Sigmoid colon (tissue), 7 donors: Measurements from ENCODE around the gene RFX4. TPM values are rescaled to one million over a fixed set of nuclear protein-coding genes. Genes with fewer than 3 reads are reported as not detected.

Experiments
- DNase-seq: peaks from one replicate; pipeline ENCODE4 v3.0.0-alpha.2; 2019
- H3K27ac ChIP-seq, 4 donors: fragments of 200-600 bp; sonication (generic); one replicate each; pipeline ENCODE4 v1.5.1; 2016 to 2019; ENCODE audit warnings: mild to moderate bottlenecking in 1 of 4
- H3K27me3 ChIP-seq, 3 donors: fragments of 200-600 bp; sonication (generic); one replicate each; pipeline ENCODE4 v1.5.1; 2019; ENCODE audit warnings: mild to moderate bottlenecking in 1 of 3
- H3K36me3 ChIP-seq, 4 donors: fragments of 200-600 bp; sonication (generic); one replicate each; pipeline ENCODE4 v1.5.1; 2016 to 2019
- H3K4me1 ChIP-seq, 4 donors: fragments of 200-600 bp; sonication (generic); one replicate each; pipeline ENCODE4 v1.5.1; 2017 to 2019
- H3K4me3 ChIP-seq, 4 donors: fragments of 200-600 bp; sonication (generic); one replicate each; pipeline ENCODE4 v1.5.1; 2017 to 2019; ENCODE audit warnings: mild to moderate bottlenecking in 2 of 4, moderate library complexity in 1 of 4
- H3K9me3 ChIP-seq, 4 donors: fragments of 200-600 bp in 3 of 4; sonication (generic) in 3 of 4; one replicate each; pipeline versions ENCODE4 v1.5.1 to v1.6.1; 2013 to 2019
- CTCF ChIP-seq, 4 experiments: fragments of 450-650 bp in 3 of 4; fragments of 200-600 bp in 1 of 4; IDR thresholded peaks; one replicate each; pipeline ENCODE4 v1.5.1; 2016 to 2019; ENCODE audit warnings: antibody characterized with exemption in 4 of 4, mild to moderate bottlenecking in 3 of 4, moderate library complexity in 2 of 4
- EP300 ChIP-seq, 4 donors: sonication (generic); formaldehyde crosslinking; IDR thresholded peaks; one replicate each; pipeline ENCODE4 v1.6.1; 2017; ENCODE audit warnings: antibody characterized with exemption in 4 of 4
- POLR2A ChIP-seq, 2 donors: fragments of 450-650 bp; IDR thresholded peaks; one replicate each; pipeline ENCODE4 v1.6.1; 2016; ENCODE audit warnings: antibody characterized with exemption in 2 of 2, mild to moderate bottlenecking in 2 of 2, moderate library complexity in 2 of 2
- POLR2AphosphoS5 ChIP-seq, 4 donors: sonication (generic); formaldehyde crosslinking; IDR thresholded peaks; one replicate each; pipeline ENCODE4 v1.6.1; 2017; ENCODE audit warnings: antibody characterized with exemption in 4 of 4
- WGBS, 2 donors: extraction: QIAGEN DNeasy Blood & Tissue Kit; methylation state at CpG; one replicate each; pipeline ENCODE4 v1.1.7; 2013; 5-methylcytosine and 5-hydroxymethylcytosine counted together
- intact Hi-C: fragments of 100-400 bp; cut with DNase I; formaldehyde crosslinking; loops from one replicate; pipeline ENCODE4 v1.15.1; 2023
- polyA plus RNA-seq, 3 donors: library from polyadenylated mRNA; stranded (reverse); fragments of 200-250 nt; gene quantifications; one replicate each; pipeline ENCODE4 v1.2.3, GENCODE V29; 2013
- total RNA-seq, 4 donors: library from RNA; depleted of rRNA; stranded (reverse); fragments of >200 nt; gene quantifications; one replicate each; pipeline ENCODE4 v1.1.0, GENCODE V29; 2016
- donor health status: healthy with polysubstance abuse.
- donor health status: Bipolar disorder and iron deficiency.
- donor health status: healthy.

The RFX4 gene
- total and polyA plus RNA-seq, 7 donors: 0.01 TPM; not detected in 6

GRCh38 chr12:106764220-106764619 is 181.4 kb downstream of the RFX4 start:
- intact Hi-C loops: no loop called here
- no peak for DNase-seq
- H3K4me3 ChIP-seq: no peak overlapping the region
- no peak overlapping the region for H3K27ac ChIP-seq
- no peaks in the 10 kb centered on the region for H3K36me3 ChIP-seq
- H3K27me3 ChIP-seq: peaks cover 0 to 10% (median 0%) of the 10 kb centered on the region in 3 donors
- TF ChIP-seq CTCF (IDR thresholded peaks at IDR 0.05) (no peak), POLR2A (IDR thresholded peaks at IDR 0.05) (no peak), POLR2AphosphoS5 (IDR thresholded peaks at IDR 0.05) (no peak), EP300 (IDR thresholded peaks at IDR 0.05) (no peak)
- H3K4me1 ChIP-seq: peaks cover 0 to 5% (median 0%) of the 10 kb centered on the region in 4 donors
- no peaks in the 10 kb centered on the region for H3K9me3 ChIP-seq

- no peaks in the 10 kb centered on the region for H3K9me3 ChIP-seq
- H3K4me1 ChIP-seq: peaks cover 0 to 5% (median 0%) of the 10 kb centered on the region in 4 donors
- no peaks in the 10 kb centered on the region for H3K36me3 ChIP-seq
- TF ChIP-seq EP300 (IDR thresholded peaks at IDR 0.05) (no peak), CTCF (IDR thresholded peaks at IDR 0.05) (no peak), POLR2A (IDR thresholded peaks at IDR 0.05) (no peak), POLR2AphosphoS5 (IDR thresholded peaks at IDR 0.05) (no peak)
- peaks cover 0 to 10% (median 0%) of the 10 kb centered on the region in 3 donors for H3K27me3 ChIP-seq
- H3K4me3 ChIP-seq: no peak overlapping the region
- intact Hi-C loops: no loop called here
- WGBS, 2 donors: 88 to 89% methylated on average over 3 of the region's 3 CpGs
- H3K27ac ChIP-seq: no peak overlapping the region
- DNase-seq: no peak
Observed at GRCh38 chr12:106764738-106765137, 181.9 kb downstream of the RFX4 start.

GRCh38 chr12:106766393-106766826 is 183.6 kb downstream of the RFX4 start:
- peaks cover 0 to 10% (median 0%) of the 10 kb centered on the region in 3 donors for H3K27me3 ChIP-seq
- H3K4me3 ChIP-seq: no peak overlapping the region
- DNase-seq: no peak
- no peaks in the 10 kb centered on the region for H3K9me3 ChIP-seq
- no peaks in the 10 kb centered on the region for H3K36me3 ChIP-seq
- intact Hi-C loops: no loop called here
- no peak for TF ChIP-seq CTCF (IDR thresholded peaks at IDR 0.05)
- no peak for TF ChIP-seq EP300 (IDR thresholded peaks at IDR 0.05)
- no peak for TF ChIP-seq POLR2AphosphoS5 (IDR thresholded peaks at IDR 0.05)
- no peak for TF ChIP-seq POLR2A (IDR thresholded peaks at IDR 0.05)
- peaks cover 0 to 5% (median 0%) of the 10 kb centered on the region in 4 donors for H3K4me1 ChIP-seq
- WGBS, 2 donors: 75 to 90% methylated on average over 8 of the region's 8 CpGs
- H3K27ac ChIP-seq: no peak overlapping the region

GRCh38 chr12:106767206-106767605 is 184.4 kb downstream of the RFX4 start:
- no peak overlapping the region for H3K27ac ChIP-seq
- intact Hi-C loops: no loop called here
- no peak for DNase-seq
- peaks cover 0 to 5% (median 0%) of the 10 kb centered on the region in 4 donors for H3K4me1 ChIP-seq
- no peak overlapping the region for H3K4me3 ChIP-seq
- no peak for TF ChIP-seq CTCF (IDR thresholded peaks at IDR 0.05)
- no peak for TF ChIP-seq POLR2A (IDR thresholded peaks at IDR 0.05)
- no peak for TF ChIP-seq POLR2AphosphoS5 (IDR thresholded peaks at IDR 0.05)
- H3K36me3 ChIP-seq: no peaks in the 10 kb centered on the region
- 83 to 87% methylated on average over 2 of the region's 2 CpGs for WGBS, 2 donors
- H3K27me3 ChIP-seq: peaks cover 0 to 10% (median 0%) of the 10 kb centered on the region in 3 donors
- H3K9me3 ChIP-seq: no peaks in the 10 kb centered on the region
